Measurements from ENCODE around the gene MB.

DNA sequence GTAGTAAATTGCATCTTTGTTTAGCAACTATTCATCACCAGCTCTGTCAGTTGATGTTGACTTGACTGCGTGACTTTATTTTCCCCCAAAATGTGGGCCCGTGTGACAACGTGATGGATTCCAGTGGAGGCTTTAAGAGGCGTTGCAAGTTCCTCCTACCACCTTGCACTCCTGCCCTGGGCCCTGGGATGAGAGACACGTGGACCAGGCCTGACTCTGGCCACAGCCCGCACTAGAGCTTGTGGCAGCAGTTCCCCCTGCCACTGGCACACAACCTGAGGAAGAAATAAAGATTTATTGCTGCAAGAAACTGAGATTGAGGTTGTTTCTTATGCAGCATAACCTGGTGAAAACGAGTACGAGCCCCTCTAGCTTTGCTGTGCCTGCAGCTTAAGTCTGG lies 44.6 kb downstream of the MB start:
- TF ChIP-seq, protein P1, sequence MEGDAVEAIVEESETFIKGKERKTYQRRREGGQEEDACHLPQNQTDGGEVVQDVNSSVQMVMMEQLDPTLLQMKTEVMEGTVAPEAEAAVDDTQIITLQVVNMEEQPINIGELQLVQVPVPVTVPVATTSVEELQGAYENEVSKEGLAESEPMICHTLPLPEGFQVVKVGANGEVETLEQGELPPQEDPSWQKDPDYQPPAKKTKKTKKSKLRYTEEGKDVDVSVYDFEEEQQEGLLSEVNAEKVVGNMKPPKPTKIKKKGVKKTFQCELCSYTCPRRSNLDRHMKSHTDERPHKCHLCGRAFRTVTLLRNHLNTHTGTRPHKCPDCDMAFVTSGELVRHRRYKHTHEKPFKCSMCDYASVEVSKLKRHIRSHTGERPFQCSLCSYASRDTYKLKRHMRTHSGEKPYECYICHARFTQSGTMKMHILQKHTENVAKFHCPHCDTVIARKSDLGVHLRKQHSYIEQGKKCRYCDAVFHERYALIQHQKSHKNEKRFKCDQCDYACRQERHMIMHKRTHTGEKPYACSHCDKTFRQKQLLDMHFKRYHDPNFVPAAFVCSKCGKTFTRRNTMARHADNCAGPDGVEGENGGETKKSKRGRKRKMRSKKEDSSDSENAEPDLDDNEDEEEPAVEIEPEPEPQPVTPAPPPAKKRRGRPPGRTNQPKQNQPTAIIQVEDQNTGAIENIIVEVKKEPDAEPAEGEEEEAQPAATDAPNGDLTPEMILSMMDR (IDR thresholded peaks at IDR 0.05): no peak
- no peak for TF ChIP-seq POLR2A (IDR thresholded peaks at IDR 0.05)
- TF ChIP-seq POLR2AphosphoS5 (IDR thresholded peaks at IDR 0.05): no peak
- TF ChIP-seq EP300 (IDR thresholded peaks at IDR 0.05): no peak
